IMR-90 (cell line): ENCODE results near the gene MBD1. TPM values are rescaled to one million over a fixed set of nuclear protein-coding genes. Genes with fewer than 3 reads are reported as not detected.

Experiments
- ATAC-seq: fragments of 200-7000 bp; cut with Tn5 transposase; 2 replicates; pipeline ENCODE4 v1.9.1; 2020; ENCODE audit warnings: low read depth, mild to moderate bottlenecking, moderate library complexity
- BruUV-seq: library from RNA; stranded (reverse); fragments of 400-500 nt; replicated peaks from 2 replicates; lab custom pipeline; 2021; lab: Mats Ljungman, UMichigan
- CTCF ChIA-PET: fragments of 300-600 bp; formaldehyde crosslinking; extraction: SDS; loops from one replicate; lab custom pipeline; 2021; ENCODE audit warnings: antibody characterized with exemption; lab: Yijun Ruan, JAX
- POLR2A ChIA-PET: fragments of 300-600 bp; sonication (Branson Sonifier 250); formaldehyde crosslinking; loops from one replicate; lab custom pipeline; 2022; ENCODE audit warnings: antibody characterized with exemption; ENCODE audit not compliant: unreplicated experiment; lab: Charles Lee
- DNase-seq: peaks from one replicate; pipeline ENCODE4 v3.0.0; 2013
- H2AFZ ChIP-seq: replicated peaks from 2 replicates; pipeline ENCODE3; 2013; ENCODE audit warnings: low read length, mild to moderate bottlenecking; ENCODE audit not compliant: poor library complexity
- H2AK5ac ChIP-seq: 2 replicates; pipeline ENCODE4 v1.6.1; 2013; ENCODE audit warnings: low read depth, low read length, inconsistent platforms
- H2AK9ac ChIP-seq: replicated peaks from 2 replicates; pipeline ENCODE3; 2013; ENCODE audit warnings: mild to moderate bottlenecking, low read depth, low read length, moderate library complexity; ENCODE audit not compliant: poor library complexity
- H2BK120ac ChIP-seq: 2 replicates; pipeline ENCODE4 v1.6.1; 2013; ENCODE audit warnings: low read depth, low read length, inconsistent platforms
- H2BK15ac ChIP-seq: 3 replicates; pipeline ENCODE4 v1.6.1; 2013; ENCODE audit warnings: low read depth, low read length, inconsistent platforms
- H2BK20ac ChIP-seq: 2 replicates; pipeline ENCODE4 v1.6.1; 2013; ENCODE audit warnings: low read depth, mild to moderate bottlenecking, inconsistent platforms, low read length, moderate library complexity
- H2BK5ac ChIP-seq: 2 replicates; pipeline ENCODE4 v1.6.1; 2013; ENCODE audit warnings: mild to moderate bottlenecking, low read depth, low read length, inconsistent platforms; ENCODE audit not compliant: poor library complexity, severe bottlenecking
- H3K14ac ChIP-seq: replicated peaks from 2 replicates; pipeline ENCODE4 v1.6.1; 2013; ENCODE audit warnings: low read depth, low read length, inconsistent platforms
- H3K18ac ChIP-seq: 2 replicates; pipeline ENCODE4 v1.6.1; 2013; ENCODE audit warnings: low read depth, low read length, control low read depth
- H3K23ac ChIP-seq: 2 replicates; pipeline ENCODE4 v1.6.1; 2013; ENCODE audit warnings: low read depth, low read length, inconsistent platforms
- H3K27ac ChIP-seq: 2 replicates; pipeline ENCODE4 v1.5.1; 2013; ENCODE audit warnings: mild to moderate bottlenecking, control low read depth, low read length; ENCODE audit not compliant: insufficient read depth
- H3K27me3 ChIP-seq: 2 replicates; pipeline ENCODE4 v1.6.1; 2013; ENCODE audit warnings: low read length; ENCODE audit not compliant: control insufficient read depth, insufficient read depth
- H3K36me3 ChIP-seq: 2 replicates; pipeline ENCODE4 v1.6.1; 2013; ENCODE audit warnings: low read length, mixed read lengths; ENCODE audit not compliant: control insufficient read depth, insufficient read depth
- H3K4ac ChIP-seq: 2 replicates; pipeline ENCODE4 v1.6.1; 2013; ENCODE audit warnings: low read depth, low read length, inconsistent platforms
- H3K4me1 ChIP-seq: 2 replicates; pipeline ENCODE4 v1.6.1; 2013; ENCODE audit warnings: low read length, mixed read lengths; ENCODE audit not compliant: control insufficient read depth, insufficient read depth
- H3K4me2 ChIP-seq: 2 replicates; pipeline ENCODE4 v1.6.1; 2013; ENCODE audit warnings: low read depth, mild to moderate bottlenecking, control low read depth, low read length, moderate library complexity
- H3K4me3 ChIP-seq: 2 replicates; pipeline ENCODE4 v1.5.1; 2013; ENCODE audit warnings: low read depth, mild to moderate bottlenecking, control low read depth, low read length, moderate library complexity; ENCODE audit not compliant: insufficient read depth
- H3K56ac ChIP-seq: 2 replicates; pipeline ENCODE4 v1.6.1; 2013; ENCODE audit warnings: low read length, inconsistent platforms; ENCODE audit not compliant: insufficient read depth; ENCODE audit errors: extremely low read depth
- H3K79me1 ChIP-seq, 2 experiments: 2 replicates each; pipeline ENCODE4 v1.6.1; 2013; ENCODE audit warnings: low read length in 2 of 2, inconsistent platforms in 1 of 2, low read depth in 1 of 2
- H3K9ac ChIP-seq: 2 replicates; pipeline ENCODE4 v1.6.1; 2013; ENCODE audit warnings: low read depth, low read length, control low read depth
- H3K9me1 ChIP-seq: 2 replicates; pipeline ENCODE4 v1.6.1; 2013; ENCODE audit warnings: low read length, inconsistent platforms; ENCODE audit not compliant: insufficient read depth
- H3K9me3 ChIP-seq: 2 replicates; pipeline ENCODE4 v1.6.1; 2013; ENCODE audit warnings: low read length; ENCODE audit not compliant: control insufficient read depth, insufficient read depth
- H4K20me1 ChIP-seq: 2 replicates; pipeline ENCODE4 v1.6.1; 2013; ENCODE audit warnings: low read length, inconsistent platforms; ENCODE audit not compliant: insufficient read depth
- H4K5ac ChIP-seq: 2 replicates; pipeline ENCODE4 v1.6.1; 2013; ENCODE audit warnings: mild to moderate bottlenecking, low read depth, low read length, control low read depth
- H4K8ac ChIP-seq, 2 experiments: 2 replicates each; pipeline ENCODE4 v1.6.1; 2013; ENCODE audit warnings: low read depth in 2 of 2, low read length in 2 of 2, control low read depth in 1 of 2, inconsistent platforms in 1 of 2
- H4K91ac ChIP-seq: 2 replicates; pipeline ENCODE4 v1.6.1; 2013; ENCODE audit warnings: low read depth, low read length, inconsistent platforms; ENCODE audit not compliant: insufficient read depth
- BHLHE40 ChIP-seq: fragments of 150-350 bp; IDR thresholded peaks from 2 replicates; pipeline ENCODE4 v1.6.1; 2016; ENCODE audit warnings: mild to moderate bottlenecking, low read depth, low read length
- CEBPB ChIP-seq: IDR thresholded peaks from 2 replicates; pipeline ENCODE4 v1.6.1; 2012; ENCODE audit warnings: low read depth, low read length, improper control_type of control experiment
- CHD1 ChIP-seq: IDR thresholded peaks from 2 replicates; pipeline ENCODE4 v1.6.1; 2012; ENCODE audit warnings: low read depth, low read length, improper control_type of control experiment
- FOS ChIP-seq: fragments of 150-350 bp; IDR thresholded peaks from 2 replicates; pipeline ENCODE4 v1.6.1; 2016; ENCODE audit warnings: low read depth, low read length
- MAFK ChIP-seq: IDR thresholded peaks from 2 replicates; pipeline ENCODE4 v1.6.1; 2012; ENCODE audit warnings: low read depth, low read length, improper control_type of control experiment
- MAZ ChIP-seq: IDR thresholded peaks from 2 replicates; pipeline ENCODE4 v1.6.1; 2012; ENCODE audit warnings: low read depth, mild to moderate bottlenecking, low read length, improper control_type of control experiment, moderate library complexity, borderline replicate concordance
- MXI1 ChIP-seq: IDR thresholded peaks from 2 replicates; pipeline ENCODE4 v1.6.1; 2012; ENCODE audit warnings: low read depth, mild to moderate bottlenecking, low read length, moderate library complexity, borderline replicate concordance
- NFE2L2 ChIP-seq: fragments of 150-350 bp; IDR thresholded peaks from 2 replicates; pipeline ENCODE4 v1.6.1; 2016; ENCODE audit warnings: low read depth, mild to moderate bottlenecking, low read length
- POLR2A ChIP-seq: IDR thresholded peaks from 2 replicates; pipeline ENCODE4 v1.6.1; 2012; ENCODE audit warnings: mild to moderate bottlenecking, low read depth, low read length
- RAD21 ChIP-seq: IDR thresholded peaks from 2 replicates; pipeline ENCODE4 v1.6.1; 2012; ENCODE audit warnings: low read length, improper control_type of control experiment
- RCOR1 ChIP-seq: IDR thresholded peaks from 2 replicates; pipeline ENCODE4 v1.6.1; 2012; ENCODE audit warnings: mild to moderate bottlenecking, low read length, improper control_type of control experiment; ENCODE audit not compliant: insufficient replicate concordance
- RFX5 ChIP-seq: IDR thresholded peaks from 2 replicates; pipeline ENCODE4 v1.8.0; 2012; ENCODE audit warnings: low read depth, mild to moderate bottlenecking, low read length, moderate library complexity
- SMC3 ChIP-seq: fragments of 150-350 bp; IDR thresholded peaks from 2 replicates; pipeline ENCODE4 v1.6.1; 2016; ENCODE audit warnings: low read depth, mild to moderate bottlenecking, antibody characterized with exemption, low read length, moderate library complexity
- WGBS, 2 experiments: methylation state at CpG; one replicate each; pipeline versions ENCODE4 v1.1.5 to v1.1.7; 2013; ENCODE audit warnings: missing lambda C conversion rate in 2 of 2; ENCODE audit not compliant: insufficient read length in 1 of 2; ENCODE audit errors: extremely low coverage in 2 of 2; 5-methylcytosine and 5-hydroxymethylcytosine counted together
- dilution Hi-C: fragments of 300-500 bp; cut with HindIII; formaldehyde crosslinking; loops from one replicate; pipeline ENCODE4 v1.14.3; 2018; ENCODE audit warnings: low sequenced_read_pairs; ENCODE audit not compliant: unreplicated experiment
- in situ Hi-C: fragments of 300-500 bp; cut with MboI; formaldehyde crosslinking; loops from 3 replicates; pipeline ENCODE4 v1.14.3; 2019; ENCODE audit warnings: low sequenced_read_pairs, inconsistent platforms, mixed read lengths
- intact Hi-C: fragments of 100-400 bp; cut with micrococcal nuclease; formaldehyde crosslinking; loops from 2 replicates; pipeline ENCODE4 v1.10.0; 2022
- polyA plus RNA-seq, 3 experiments: library from polyadenylated mRNA; depleted of rRNA; stranded (reverse); fragments of >200 nt; gene quantifications; 2 replicates each; pipeline ENCODE4 v1.2.3, GENCODE V29; 2012; ENCODE audit warnings: low replicate concordance in 1 of 3
- total RNA-seq: library from RNA; depleted of rRNA; stranded (reverse); fragments of >200 nt; gene quantifications from 2 replicates; pipeline ENCODE4 v1.2.3, GENCODE V29; 2012
- TF ChIP-seq, protein P1 (sequence below): conservative IDR thresholded peaks from 2 replicates; pipeline ENCODE4 v1.5.1; 2012; ENCODE audit warnings: mild to moderate bottlenecking, low read depth, low read length, improper control_type of control experiment
- TF ChIP-seq, protein P2 (sequence below): fragments of 150-350 bp; IDR thresholded peaks from 2 replicates; pipeline ENCODE4 v1.6.1; 2016; ENCODE audit warnings: low read depth, mild to moderate bottlenecking, low read length, moderate library complexity, borderline replicate concordance
- TF ChIP-seq, protein P3 (sequence below): fragments of 150-350 bp; IDR thresholded peaks from 2 replicates; pipeline ENCODE4 v1.6.1; 2017; ENCODE audit warnings: mild to moderate bottlenecking, antibody characterized with exemption, low read length, low read depth

MBD1 gene
- total and polyA plus RNA-seq, 2 of the 4 experiments (the other 2 are of a cell fraction): 31.7 to 56.5 TPM

DNA sequence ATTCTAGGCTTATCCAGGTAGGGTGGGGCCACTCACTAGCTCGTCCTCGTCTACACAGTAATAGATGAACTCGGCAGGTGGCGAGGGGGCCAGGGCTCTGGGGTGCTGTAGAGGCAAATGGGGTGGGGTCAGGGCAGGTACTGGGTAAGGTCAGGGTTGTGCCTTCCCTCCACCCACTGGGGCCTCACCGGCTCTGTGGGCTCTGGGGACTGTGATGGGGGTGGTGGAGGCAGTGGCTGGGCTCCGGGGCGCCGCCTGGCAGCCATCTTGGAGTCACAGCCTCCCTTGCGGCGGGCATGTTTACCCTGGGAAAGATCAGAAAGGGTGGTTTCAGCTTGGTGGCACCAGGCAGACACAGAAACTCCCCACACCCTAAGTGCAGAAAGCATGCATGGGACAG lies 6.4 kb downstream of the MBD1 start:
- Histone ChIP-seq H2BK5ac (no peak overlapping the region), H3K9me3 (no peaks in the 10 kb centered on the region)
- BruUV-seq: no TSS peak

More for the DNA sequence above, 6.4 kb downstream of the MBD1 start:
- H3K27me3 ChIP-seq: no peaks in the 10 kb centered on the region
- no peak overlapping the region for H3K56ac ChIP-seq
- H3K79me1 ChIP-seq: peaks cover 11 to 39% of the 10 kb centered on the region in 2 experiments
- no peak overlapping the region for H3K14ac ChIP-seq
- H3K18ac ChIP-seq: no peak overlapping the region
- no peak overlapping the region for H3K9ac ChIP-seq
- H4K91ac ChIP-seq: no peak overlapping the region
- H2BK20ac ChIP-seq: no peak overlapping the region
- dilution Hi-C loops (no loop called here), in situ Hi-C loops (loop anchor here (25.0 kb wide), 2 partner anchors 762 to 1638 kb away; partner anchors contain the start of gene SMAD4), intact Hi-C loops (no loop called here)
- no peak overlapping the region for H3K23ac ChIP-seq
- H3K27ac ChIP-seq: no peak overlapping the region
- ATAC-seq (no peak), DNase-seq (no peak)
- H3K4me1 ChIP-seq: peaks cover 3% of the 10 kb centered on the region; the same call in 1 of the 2 replicates
- no peak overlapping the region for H3K4me3 ChIP-seq
- ChIA-PET POLR2A (no interaction called here), CTCF (no interaction called here)
- H3K36me3 ChIP-seq: peaks cover 72% of the 10 kb centered on the region
- no peak overlapping the region for H3K4me2 ChIP-seq
- peaks cover 14% of the 10 kb centered on the region; the same call in 1 of the 2 replicates for H3K9me1 ChIP-seq
- peak overlapping the region; percentile 24 for H2AFZ ChIP-seq
- H4K20me1 ChIP-seq: peaks cover 9% of the 10 kb centered on the region
- no peak overlapping the region for H2BK15ac ChIP-seq
- no CpG with 5 or more reads among the region's 10 CpGs for WGBS, 2 experiments
- no peak overlapping the region for H2AK9ac ChIP-seq
- no peak for TF ChIP-seq NFE2L2
- TF ChIP-seq BHLHE40: no peak
- TF ChIP-seq RFX5: no peak
- no peak for TF ChIP-seq MAFK
- no peak for TF ChIP-seq FOS
- no peak for TF ChIP-seq POLR2A
- TF ChIP-seq, protein P1, sequence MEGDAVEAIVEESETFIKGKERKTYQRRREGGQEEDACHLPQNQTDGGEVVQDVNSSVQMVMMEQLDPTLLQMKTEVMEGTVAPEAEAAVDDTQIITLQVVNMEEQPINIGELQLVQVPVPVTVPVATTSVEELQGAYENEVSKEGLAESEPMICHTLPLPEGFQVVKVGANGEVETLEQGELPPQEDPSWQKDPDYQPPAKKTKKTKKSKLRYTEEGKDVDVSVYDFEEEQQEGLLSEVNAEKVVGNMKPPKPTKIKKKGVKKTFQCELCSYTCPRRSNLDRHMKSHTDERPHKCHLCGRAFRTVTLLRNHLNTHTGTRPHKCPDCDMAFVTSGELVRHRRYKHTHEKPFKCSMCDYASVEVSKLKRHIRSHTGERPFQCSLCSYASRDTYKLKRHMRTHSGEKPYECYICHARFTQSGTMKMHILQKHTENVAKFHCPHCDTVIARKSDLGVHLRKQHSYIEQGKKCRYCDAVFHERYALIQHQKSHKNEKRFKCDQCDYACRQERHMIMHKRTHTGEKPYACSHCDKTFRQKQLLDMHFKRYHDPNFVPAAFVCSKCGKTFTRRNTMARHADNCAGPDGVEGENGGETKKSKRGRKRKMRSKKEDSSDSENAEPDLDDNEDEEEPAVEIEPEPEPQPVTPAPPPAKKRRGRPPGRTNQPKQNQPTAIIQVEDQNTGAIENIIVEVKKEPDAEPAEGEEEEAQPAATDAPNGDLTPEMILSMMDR: no peak
- TF ChIP-seq MXI1: no peak
- no peak for TF ChIP-seq CEBPB
- no peak for TF ChIP-seq MAZ
- TF ChIP-seq, protein P2, sequence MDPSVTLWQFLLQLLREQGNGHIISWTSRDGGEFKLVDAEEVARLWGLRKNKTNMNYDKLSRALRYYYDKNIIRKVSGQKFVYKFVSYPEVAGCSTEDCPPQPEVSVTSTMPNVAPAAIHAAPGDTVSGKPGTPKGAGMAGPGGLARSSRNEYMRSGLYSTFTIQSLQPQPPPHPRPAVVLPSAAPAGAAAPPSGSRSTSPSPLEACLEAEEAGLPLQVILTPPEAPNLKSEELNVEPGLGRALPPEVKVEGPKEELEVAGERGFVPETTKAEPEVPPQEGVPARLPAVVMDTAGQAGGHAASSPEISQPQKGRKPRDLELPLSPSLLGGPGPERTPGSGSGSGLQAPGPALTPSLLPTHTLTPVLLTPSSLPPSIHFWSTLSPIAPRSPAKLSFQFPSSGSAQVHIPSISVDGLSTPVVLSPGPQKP: no peak
- TF ChIP-seq CHD1: no peak
- TF ChIP-seq RAD21: no peak
- TF ChIP-seq RCOR1: no peak
- TF ChIP-seq SMC3: no peak
- TF ChIP-seq, protein P3, sequence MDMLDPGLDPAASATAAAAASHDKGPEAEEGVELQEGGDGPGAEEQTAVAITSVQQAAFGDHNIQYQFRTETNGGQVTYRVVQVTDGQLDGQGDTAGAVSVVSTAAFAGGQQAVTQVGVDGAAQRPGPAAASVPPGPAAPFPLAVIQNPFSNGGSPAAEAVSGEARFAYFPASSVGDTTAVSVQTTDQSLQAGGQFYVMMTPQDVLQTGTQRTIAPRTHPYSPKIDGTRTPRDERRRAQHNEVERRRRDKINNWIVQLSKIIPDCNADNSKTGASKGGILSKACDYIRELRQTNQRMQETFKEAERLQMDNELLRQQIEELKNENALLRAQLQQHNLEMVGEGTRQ: no peak
- H3K4ac ChIP-seq: no peak overlapping the region
- H2BK120ac ChIP-seq: no peak overlapping the region
- H4K5ac ChIP-seq: no peak overlapping the region
- H2AK5ac ChIP-seq: no peak overlapping the region
- no peak overlapping the region for H4K8ac ChIP-seq
